Hypothalamus (tissue), 51 donors: ENCODE results near the gene FITM1.
A peak's percentile ranks its signal among the peaks of the same experiment; 100 is the strongest.

Source experiments
- DNase-seq, 51 donors: peaks; one replicate each; lab custom pipeline; 2025; lab: John Stamatoyannopoulos, UW

The FITM1 gene

GRCh38 chr14:24116128-24116814, 14.2 kb upstream of the FITM1 start:
- DNase-seq = no peak

GRCh38 chr14:24117179-24117578, 13.3 kb upstream of the FITM1 start:
- no peak for DNase-seq

GRCh38 chr14:24119691-24120090, 10.8 kb upstream of the FITM1 start:
- no peak for DNase-seq

- DNase-seq = no peak
Observed at GRCh38 chr14:24121210-24121609, 9.2 kb upstream of the FITM1 start.

- no peak for DNase-seq
Observed at GRCh38 chr14:24122416-24122815, 8.0 kb upstream of the FITM1 start.

- DNase-seq = no peak
Observed at GRCh38 chr14:24122898-24123297, 7.6 kb upstream of the FITM1 start.

GRCh38 chr14:24123424-24124417, 6.7 kb upstream of the FITM1 start:
- no peak for DNase-seq

- DNase-seq = no peak
Observed at GRCh38 chr14:24126939-24127338, 3.5 kb upstream of the FITM1 start.

- DNase-seq = no peak
Observed at GRCh38 chr14:24127673-24128072, 2.8 kb upstream of the FITM1 start.

GRCh38 chr14:24129410-24129998, 955 bp upstream of the FITM1 start:
- DNase-seq = no peak

GRCh38 chr14:24130717-24131548, 474 bp downstream of the FITM1 start:
- DNase-seq = no peak

- no peak for DNase-seq
Observed at GRCh38 chr14:24131549-24131966, 1.1 kb downstream of the FITM1 start.

GRCh38 chr14:24132061-24132685, 1.7 kb downstream of the FITM1 start:
- DNase-seq = no peak

GRCh38 chr14:24132976-24133375, 2.5 kb downstream of the FITM1 start:
- DNase-seq = no peak

GRCh38 chr14:24133735-24134134, 3.3 kb downstream of the FITM1 start:
- no peak for DNase-seq

- DNase-seq = peak in 1 of 51 donors; percentile 37
Observed at GRCh38 chr14:24135584-24135833, 5.0 kb downstream of the FITM1 start.

GRCh38 chr14:24135834-24136683, 5.6 kb downstream of the FITM1 start, which contains the start of gene PSME1:
Gene PSME1, plus strand, starts transcription at chr14:24136194. Its CDS starts 69 bp downstream, at chr14:24136263.
- peak; percentile 12 to 96 (median 87) for DNase-seq

- DNase-seq = no peak
Observed at GRCh38 chr14:24136684-24137528, 6.4 kb downstream of the FITM1 start.
